ENCODE data around the gene ROBO1. TPM values are rescaled to one million over a fixed set of nuclear protein-coding genes. Genes with fewer than 3 reads are reported as not detected.

ROBO1 gene
- total RNA-seq, 1 donor from 2014 or later, result 71.7 TPM

DNA sequence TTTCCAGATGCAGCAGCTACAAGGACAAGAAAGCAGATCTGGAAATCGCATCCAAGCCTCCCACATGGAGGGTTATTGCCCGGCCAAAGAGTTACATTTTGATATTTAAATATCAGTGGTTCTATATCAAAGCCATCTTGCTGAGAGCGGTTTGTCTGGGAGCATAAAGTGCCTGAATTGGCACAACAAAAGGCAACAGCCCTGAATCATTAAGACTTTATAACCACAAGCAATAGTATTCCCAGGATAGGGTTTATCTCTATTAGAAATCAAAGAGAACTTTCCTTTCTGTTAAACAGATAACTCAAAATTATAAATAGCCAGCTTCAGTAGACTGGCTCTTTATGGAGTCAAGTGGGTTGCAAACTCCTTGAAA is 564.7 kb downstream of the ROBO1 start:
- Histone ChIP-seq H3K9me3 (ENCODE audit: insufficient read depth, low read depth, low read length) (no peaks in the 10 kb centered on the region), H3K27ac (ENCODE audit: low read depth, low read length) (no peak overlapping the region), H3K4me2 (ENCODE audit: low read length) (no peak overlapping the region), H3K36me3 (ENCODE audit: insufficient read depth, low read length) (no peaks in the 10 kb centered on the region), H3K27me3 (ENCODE audit: insufficient read depth, low read length) (no peaks in the 10 kb centered on the region), H3K79me2 (ENCODE audit: insufficient read depth, low read length) (no peaks in the 10 kb centered on the region), H3K4me3 (ENCODE audit: insufficient read depth, low read depth, low read length) (no peak overlapping the region), H3K4me1 (ENCODE audit: insufficient read depth, low read length) (no peaks in the 10 kb centered on the region), H3K9ac (ENCODE audit: low read length) (no peak overlapping the region), H4K20me1 (ENCODE audit: insufficient read depth, low read length) (no peaks in the 10 kb centered on the region), H2AFZ (ENCODE audit: low read depth, low read length) (no peak overlapping the region)
- FAIRE-seq, result no peak
- Mint-ChIP-seq H3K9me3 (ENCODE audit: unreplicated experiment) (peaks cover 3% of the 10 kb centered on the region), H3K4me3 (ENCODE audit: unreplicated experiment) (no peak overlapping the region), H3K27ac (ENCODE audit: unreplicated experiment) (no peak overlapping the region), H3K36me3 (ENCODE audit: low read depth, unreplicated experiment) (no peaks in the 10 kb centered on the region), H3K4me1 (ENCODE audit: low read depth, unreplicated experiment) (peaks cover 5% of the 10 kb centered on the region), H3K27me3 (ENCODE audit: low read depth, unreplicated experiment) (no peaks in the 10 kb centered on the region)
- TF ChIP-seq, protein P1, sequence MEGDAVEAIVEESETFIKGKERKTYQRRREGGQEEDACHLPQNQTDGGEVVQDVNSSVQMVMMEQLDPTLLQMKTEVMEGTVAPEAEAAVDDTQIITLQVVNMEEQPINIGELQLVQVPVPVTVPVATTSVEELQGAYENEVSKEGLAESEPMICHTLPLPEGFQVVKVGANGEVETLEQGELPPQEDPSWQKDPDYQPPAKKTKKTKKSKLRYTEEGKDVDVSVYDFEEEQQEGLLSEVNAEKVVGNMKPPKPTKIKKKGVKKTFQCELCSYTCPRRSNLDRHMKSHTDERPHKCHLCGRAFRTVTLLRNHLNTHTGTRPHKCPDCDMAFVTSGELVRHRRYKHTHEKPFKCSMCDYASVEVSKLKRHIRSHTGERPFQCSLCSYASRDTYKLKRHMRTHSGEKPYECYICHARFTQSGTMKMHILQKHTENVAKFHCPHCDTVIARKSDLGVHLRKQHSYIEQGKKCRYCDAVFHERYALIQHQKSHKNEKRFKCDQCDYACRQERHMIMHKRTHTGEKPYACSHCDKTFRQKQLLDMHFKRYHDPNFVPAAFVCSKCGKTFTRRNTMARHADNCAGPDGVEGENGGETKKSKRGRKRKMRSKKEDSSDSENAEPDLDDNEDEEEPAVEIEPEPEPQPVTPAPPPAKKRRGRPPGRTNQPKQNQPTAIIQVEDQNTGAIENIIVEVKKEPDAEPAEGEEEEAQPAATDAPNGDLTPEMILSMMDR (IDR thresholded peaks at IDR 0.05; ENCODE audit: insufficient read depth, low read depth, low read length), result no peak
- TF ChIP-seq EZH2 (IDR thresholded peaks at IDR 0.05; ENCODE audit: insufficient read depth, low read length), result no peak
- DNase-seq (ENCODE audit: low read depth), result peak; percentile 27

DNA sequence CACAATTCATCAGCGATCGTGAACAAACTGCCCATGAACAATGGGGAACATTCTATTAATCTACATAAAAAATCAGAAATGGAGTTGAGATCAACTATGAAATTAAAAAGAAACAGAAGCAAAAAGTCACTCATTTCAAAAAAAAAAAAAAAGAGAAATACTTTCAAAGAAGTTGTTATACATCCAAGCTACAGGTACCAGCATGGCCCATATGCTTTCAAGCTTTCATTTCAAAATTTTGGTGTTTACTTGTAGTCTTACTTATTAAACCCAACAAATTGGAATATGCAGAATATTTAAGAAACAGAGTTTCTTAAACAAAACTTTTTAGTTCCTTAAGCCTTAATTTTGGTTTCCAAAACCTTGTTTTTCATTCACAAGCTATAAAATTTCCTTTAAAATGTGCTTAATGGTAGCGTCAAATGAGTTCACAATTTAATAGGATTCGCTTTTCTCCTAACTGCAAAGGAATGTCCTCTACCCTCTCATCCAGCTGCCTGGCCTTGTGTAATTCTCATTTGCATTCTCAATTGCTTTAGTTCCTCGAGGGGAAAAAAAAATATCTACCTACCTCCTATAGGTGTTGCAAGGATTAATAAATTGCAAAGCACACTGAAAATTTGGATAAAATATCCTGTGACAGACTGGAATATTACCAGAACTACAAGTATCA is 565.2 kb downstream of the ROBO1 start:
- Histone ChIP-seq H3K4me3 (ENCODE audit: insufficient read depth, low read depth, low read length) (no peak overlapping the region), H3K27ac (ENCODE audit: low read depth, low read length) (no peak overlapping the region), H4K20me1 (ENCODE audit: insufficient read depth, low read length) (no peaks in the 10 kb centered on the region), H3K36me3 (ENCODE audit: insufficient read depth, low read length) (no peaks in the 10 kb centered on the region), H3K4me1 (ENCODE audit: insufficient read depth, low read length) (no peaks in the 10 kb centered on the region), H3K9ac (ENCODE audit: low read length) (no peak overlapping the region), H2AFZ (ENCODE audit: low read depth, low read length) (no peak overlapping the region), H3K4me2 (ENCODE audit: low read length) (no peak overlapping the region), H3K9me3 (ENCODE audit: insufficient read depth, low read depth, low read length) (no peaks in the 10 kb centered on the region), H3K79me2 (ENCODE audit: insufficient read depth, low read length) (no peaks in the 10 kb centered on the region), H3K27me3 (ENCODE audit: insufficient read depth, low read length) (no peaks in the 10 kb centered on the region)
- peaks cover 5% of the 10 kb centered on the region for H3K4me1 Mint-ChIP-seq (ENCODE audit: low read depth, unreplicated experiment)
- no peaks in the 10 kb centered on the region for H3K27me3 Mint-ChIP-seq (ENCODE audit: low read depth, unreplicated experiment)
- no peak for TF ChIP-seq EZH2 (IDR thresholded peaks at IDR 0.05; ENCODE audit: insufficient read depth, low read length)
- TF ChIP-seq, protein P1 (IDR thresholded peaks at IDR 0.05; ENCODE audit: insufficient read depth, low read depth, low read length), result no peak
- no peaks in the 10 kb centered on the region for H3K36me3 Mint-ChIP-seq (ENCODE audit: low read depth, unreplicated experiment)
- DNase-seq (ENCODE audit: low read depth) (no peak), FAIRE-seq (no peak)
- no peak overlapping the region for H3K27ac Mint-ChIP-seq (ENCODE audit: unreplicated experiment)
- no peak overlapping the region for H3K4me3 Mint-ChIP-seq (ENCODE audit: unreplicated experiment)
- peaks cover 3% of the 10 kb centered on the region for H3K9me3 Mint-ChIP-seq (ENCODE audit: unreplicated experiment)

DNA sequence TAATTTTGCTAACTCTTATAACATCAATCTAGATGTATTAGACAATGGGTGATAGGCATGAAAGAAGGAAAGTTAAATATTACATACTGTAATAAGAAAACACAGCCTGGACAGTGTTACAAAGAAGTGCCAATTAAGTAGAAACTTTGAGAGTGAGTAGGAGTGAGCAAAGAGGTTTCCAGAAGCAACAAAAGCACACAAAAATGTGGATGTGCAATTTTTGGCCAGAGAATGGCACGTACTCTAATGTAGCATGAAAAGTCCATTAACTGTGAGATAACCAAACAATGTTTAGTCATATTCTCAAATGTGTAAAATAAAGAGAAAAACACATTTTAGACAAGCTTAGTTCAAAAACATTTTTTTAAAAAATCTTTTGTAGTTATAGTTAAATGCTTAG is 567.3 kb downstream of the ROBO1 start:
- Histone ChIP-seq H3K36me3 (ENCODE audit: insufficient read depth, low read length) (no peaks in the 10 kb centered on the region), H3K4me2 (ENCODE audit: low read length) (no peak overlapping the region), H3K79me2 (ENCODE audit: insufficient read depth, low read length) (no peaks in the 10 kb centered on the region), H3K4me1 (ENCODE audit: insufficient read depth, low read length) (no peaks in the 10 kb centered on the region), H3K4me3 (ENCODE audit: insufficient read depth, low read depth, low read length) (no peak overlapping the region), H3K9ac (ENCODE audit: low read length) (no peak overlapping the region), H2AFZ (ENCODE audit: low read depth, low read length) (no peak overlapping the region), H4K20me1 (ENCODE audit: insufficient read depth, low read length) (no peaks in the 10 kb centered on the region), H3K9me3 (ENCODE audit: insufficient read depth, low read depth, low read length) (no peaks in the 10 kb centered on the region), H3K27me3 (ENCODE audit: insufficient read depth, low read length) (no peaks in the 10 kb centered on the region), H3K27ac (ENCODE audit: low read depth, low read length) (no peak overlapping the region)
- DNase-seq (ENCODE audit: low read depth) (peak; percentile 75), FAIRE-seq (no peak)
- TF ChIP-seq, protein P1 (IDR thresholded peaks at IDR 0.05; ENCODE audit: insufficient read depth, low read depth, low read length), result no peak
- no peak for TF ChIP-seq EZH2 (IDR thresholded peaks at IDR 0.05; ENCODE audit: insufficient read depth, low read length)
- peaks cover 3% of the 10 kb centered on the region for H3K9me3 Mint-ChIP-seq (ENCODE audit: unreplicated experiment)
- peaks cover 5% of the 10 kb centered on the region for H3K4me1 Mint-ChIP-seq (ENCODE audit: low read depth, unreplicated experiment)
- H3K4me3 Mint-ChIP-seq (ENCODE audit: unreplicated experiment), result no peak overlapping the region
- H3K27ac Mint-ChIP-seq (ENCODE audit: unreplicated experiment), result no peak overlapping the region
- no peaks in the 10 kb centered on the region for H3K36me3 Mint-ChIP-seq (ENCODE audit: low read depth, unreplicated experiment)
- H3K27me3 Mint-ChIP-seq (ENCODE audit: low read depth, unreplicated experiment), result no peaks in the 10 kb centered on the region
